ENCODE measurements around the gene ABI3BP.

The ABI3BP gene

GRCh38 chr3:100833483-100833882 is 159.7 kb downstream of the ABI3BP start:
- no peak for DNase-seq (ENCODE audit: low read depth in 2 of 2)

GRCh38 chr3:100831629-100832028 is 161.6 kb downstream of the ABI3BP start:
- DNase-seq (ENCODE audit: low read depth in 2 of 2) = no peak

- DNase-seq (ENCODE audit: low read depth in 2 of 2) = no peak
Observed at GRCh38 chr3:100830931-100831330, 162.3 kb downstream of the ABI3BP start.

DNA sequence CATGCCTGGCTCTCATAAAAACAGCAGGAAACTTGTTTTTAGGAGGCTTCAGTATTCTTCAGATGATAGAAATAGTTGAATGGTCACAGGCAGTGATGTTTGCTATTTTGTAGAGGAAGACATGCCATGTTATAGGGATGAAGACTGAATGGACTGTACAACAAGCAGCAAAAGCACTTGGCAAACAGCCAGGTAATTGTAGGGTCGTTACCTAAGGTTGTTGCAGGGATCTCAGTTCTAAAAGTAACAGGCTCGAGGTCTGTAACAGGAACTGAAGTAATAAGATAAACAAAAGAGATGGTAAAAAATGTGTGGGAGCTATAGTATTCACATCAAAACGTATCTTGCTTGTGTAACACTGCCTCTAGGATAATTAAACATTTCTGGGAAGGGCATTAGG is 167.6 kb downstream of the ABI3BP start:
- no peak for DNase-seq (ENCODE audit: low read depth in 2 of 2)

DNA sequence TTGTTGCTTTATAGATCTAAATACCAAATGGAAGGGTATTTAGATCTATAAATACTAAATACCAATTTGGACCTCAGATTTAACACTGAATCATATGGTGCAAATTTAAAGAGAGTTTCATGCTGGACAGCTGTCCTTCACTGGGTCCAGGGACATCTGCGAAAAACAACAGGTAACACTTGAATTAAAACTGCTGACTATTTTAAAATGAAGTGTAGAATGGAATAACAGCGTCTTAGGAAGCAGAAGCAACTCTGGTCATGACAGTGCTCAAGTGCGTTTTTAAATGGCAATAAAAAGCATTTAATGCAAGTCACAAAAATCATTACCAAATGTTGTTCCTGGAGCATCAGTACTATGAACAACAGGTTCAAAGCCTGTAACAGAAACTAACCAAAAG is 177.6 kb downstream of the ABI3BP start:
- DNase-seq (ENCODE audit: low read depth in 2 of 2) = no peak

DNA sequence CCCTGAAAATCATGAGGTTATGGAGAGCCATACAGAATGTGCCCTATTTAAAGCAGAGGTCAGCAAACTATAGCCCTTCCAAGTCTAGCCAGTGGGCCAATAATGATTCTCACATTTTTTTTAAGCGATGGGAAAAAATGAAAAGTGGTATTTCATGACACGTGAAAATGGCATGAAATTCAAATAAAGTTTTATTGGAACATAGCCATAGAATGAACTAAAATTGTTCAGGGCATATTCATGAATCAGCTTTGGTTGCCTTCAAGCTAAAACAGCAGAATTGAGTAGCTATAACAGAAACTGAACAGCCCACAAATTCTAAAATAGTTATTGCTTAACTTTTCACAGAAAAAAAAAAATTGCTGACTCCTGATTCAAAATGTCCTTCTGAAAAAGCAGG is 179.4 kb downstream of the ABI3BP start:
- DNase-seq (ENCODE audit: low read depth in 2 of 2) = no peak

DNA sequence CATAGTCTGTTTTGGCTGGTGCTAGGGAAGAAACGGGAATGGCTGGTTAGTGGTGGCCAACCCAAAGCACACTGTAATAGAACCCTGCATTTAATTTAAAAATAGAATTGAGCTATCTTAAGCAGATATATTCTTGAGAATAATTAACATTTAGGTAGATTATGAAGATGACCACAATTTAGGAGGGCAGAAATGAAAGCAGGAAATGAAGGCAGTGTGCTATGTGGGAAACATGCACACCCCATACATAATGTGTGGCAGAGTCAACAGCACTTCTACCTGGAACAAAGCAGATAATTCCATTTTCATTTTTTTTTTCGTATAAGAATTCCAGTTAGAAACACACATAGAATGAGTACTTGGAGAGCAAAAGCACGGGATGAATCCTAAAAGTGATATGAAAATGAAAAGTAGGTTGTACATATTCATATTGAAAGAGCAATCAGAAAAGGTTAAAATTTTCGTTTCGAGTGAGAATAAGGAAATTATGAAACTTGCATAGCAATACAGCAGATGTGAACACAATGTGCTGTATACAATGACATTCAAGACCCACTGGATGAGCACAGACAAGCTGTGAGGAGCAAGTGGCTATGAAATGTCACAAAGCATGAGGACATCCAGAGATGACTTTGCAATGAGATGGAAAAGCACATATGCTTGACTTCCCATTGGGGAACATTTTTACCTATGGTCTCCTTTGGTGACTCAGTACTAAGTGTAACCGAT is 181.3 kb downstream of the ABI3BP start:
- no peak for DNase-seq (ENCODE audit: low read depth in 2 of 2)

- DNase-seq (ENCODE audit: low read depth in 2 of 2) = no peak
Observed at GRCh38 chr3:100810671-100811070, 182.6 kb downstream of the ABI3BP start.

GRCh38 chr3:100804631-100805030 is 188.6 kb downstream of the ABI3BP start:
- DNase-seq (ENCODE audit: low read depth in 2 of 2) = no peak

DNA sequence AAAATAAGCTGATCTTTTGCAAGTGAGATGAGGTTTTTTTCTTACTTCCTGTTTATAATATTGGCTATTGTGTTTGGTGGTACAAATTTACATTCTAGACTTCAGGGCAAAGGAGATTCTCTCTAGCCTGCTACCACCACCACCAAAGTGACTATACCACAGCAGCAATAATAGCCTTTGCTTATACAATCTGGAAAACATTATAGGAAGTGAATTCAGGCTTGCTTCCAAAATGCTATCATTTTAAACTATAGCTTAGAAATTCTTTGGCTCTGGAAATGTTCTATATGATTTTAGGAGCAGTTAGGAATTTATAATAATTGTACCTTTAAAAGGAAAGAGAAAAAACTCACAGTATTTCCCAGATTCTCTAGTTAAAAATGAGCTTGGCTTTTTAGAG is 189.5 kb downstream of the ABI3BP start:
- DNase-seq (ENCODE audit: low read depth in 2 of 2) = no peak

DNA sequence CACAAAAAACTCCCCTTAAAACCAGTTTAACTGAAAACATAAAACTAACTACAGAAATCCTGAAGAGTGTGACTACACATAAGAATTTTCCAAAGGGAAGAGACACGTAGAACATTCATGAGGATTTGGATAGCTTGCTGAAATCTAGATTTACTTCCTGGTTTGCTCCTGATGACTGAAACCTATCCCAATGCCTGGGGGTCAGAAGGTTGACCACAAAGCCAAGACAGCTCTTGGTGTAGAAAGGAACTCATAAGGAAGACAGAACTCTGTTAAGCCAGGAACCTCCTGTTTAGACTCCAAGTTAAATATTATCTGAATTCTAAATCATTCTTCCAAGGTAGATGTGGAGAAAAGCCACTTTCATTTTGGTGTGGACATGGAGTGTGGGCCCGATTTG is 191.1 kb downstream of the ABI3BP start:
- DNase-seq (ENCODE audit: low read depth in 2 of 2) = no peak

DNA sequence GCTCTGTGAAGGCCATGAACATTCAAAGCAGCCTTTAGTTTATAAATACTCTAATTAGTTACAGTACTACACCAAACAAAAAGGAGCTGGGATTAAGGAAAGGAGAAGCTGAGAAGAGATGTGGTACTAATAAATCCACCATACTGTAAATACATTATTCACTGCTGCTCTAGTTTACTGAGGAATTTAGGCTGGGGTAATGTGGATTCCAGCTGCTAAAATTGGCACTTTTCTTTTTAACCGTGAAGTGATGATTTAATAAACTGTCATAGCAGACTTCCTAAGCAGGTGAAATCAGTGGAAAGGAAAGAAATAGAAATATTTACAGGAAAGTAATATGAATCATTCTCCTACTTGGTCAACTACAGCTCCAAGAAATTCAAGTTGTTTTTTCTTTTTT is 195.2 kb downstream of the ABI3BP start:
- DNase-seq (ENCODE audit: low read depth in 2 of 2) = no peak

- DNase-seq (ENCODE audit: low read depth in 2 of 2) = no peak
Observed at GRCh38 chr3:100796556-100796955, 196.7 kb downstream of the ABI3BP start.

DNA sequence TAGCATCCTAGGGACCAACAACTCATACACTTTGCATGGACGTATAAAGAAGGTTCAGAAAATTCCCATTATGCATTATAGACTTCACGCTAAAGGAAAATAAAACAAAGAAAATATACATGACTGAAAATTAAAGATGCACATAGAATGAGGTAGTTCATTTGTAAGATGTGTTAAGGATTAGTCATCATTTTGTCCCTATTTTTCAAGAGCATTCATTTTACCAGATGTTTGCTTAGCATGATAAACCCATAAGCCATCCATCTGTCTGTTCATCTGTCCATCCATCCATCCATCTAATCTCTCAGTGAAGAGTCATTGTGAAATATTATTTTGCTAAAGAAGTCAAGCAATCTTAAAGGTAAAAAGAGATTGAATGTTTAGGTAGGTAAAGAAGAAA is 203.6 kb downstream of the ABI3BP start:
- no peak for DNase-seq (ENCODE audit: low read depth in 2 of 2)

DNA sequence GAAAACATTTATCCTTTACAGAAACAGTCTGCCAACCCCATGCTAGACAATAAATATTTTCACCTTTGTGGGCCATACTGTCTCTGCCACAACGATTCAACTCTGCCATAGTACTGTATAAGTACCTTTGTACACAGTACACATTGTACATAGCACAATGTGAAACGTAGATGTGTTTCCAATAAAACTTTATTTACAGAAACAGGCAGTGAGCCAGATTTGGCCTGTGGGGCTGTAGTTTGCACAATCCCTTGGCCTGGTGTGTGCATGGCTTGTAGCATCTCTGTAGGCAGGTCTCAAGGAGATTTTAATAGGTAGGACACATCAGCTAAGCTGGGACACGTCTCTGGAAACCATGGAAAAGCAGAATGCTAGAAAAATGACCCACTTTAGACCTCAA is 209.6 kb downstream of the ABI3BP start:
- DNase-seq (ENCODE audit: low read depth in 2 of 2) = no peak

- DNase-seq (ENCODE audit: low read depth in 2 of 2) = no peak
Observed at GRCh38 chr3:100782906-100783305, 210.3 kb downstream of the ABI3BP start.

DNA sequence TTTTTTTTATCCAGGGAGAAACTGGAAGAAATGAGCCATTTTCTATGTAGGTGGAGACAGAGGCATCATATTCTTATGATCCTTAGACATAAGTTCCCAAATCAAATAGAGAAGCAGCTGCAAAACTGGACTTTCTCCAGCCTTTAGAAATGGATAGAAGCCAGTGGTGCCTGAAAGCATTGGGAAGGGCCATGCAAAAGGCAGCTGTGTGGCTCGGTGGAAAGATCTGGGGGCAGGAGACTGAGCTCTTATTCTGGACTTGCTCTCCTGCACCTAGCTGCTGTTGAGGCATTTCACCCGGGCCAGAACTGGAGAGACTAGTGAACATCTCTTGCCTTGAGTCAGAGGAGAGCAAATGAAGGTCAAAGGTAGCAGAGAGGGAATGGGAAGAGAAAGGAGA is 210.9 kb downstream of the ABI3BP start:
- DNase-seq (ENCODE audit: low read depth in 2 of 2) = no peak

DNA sequence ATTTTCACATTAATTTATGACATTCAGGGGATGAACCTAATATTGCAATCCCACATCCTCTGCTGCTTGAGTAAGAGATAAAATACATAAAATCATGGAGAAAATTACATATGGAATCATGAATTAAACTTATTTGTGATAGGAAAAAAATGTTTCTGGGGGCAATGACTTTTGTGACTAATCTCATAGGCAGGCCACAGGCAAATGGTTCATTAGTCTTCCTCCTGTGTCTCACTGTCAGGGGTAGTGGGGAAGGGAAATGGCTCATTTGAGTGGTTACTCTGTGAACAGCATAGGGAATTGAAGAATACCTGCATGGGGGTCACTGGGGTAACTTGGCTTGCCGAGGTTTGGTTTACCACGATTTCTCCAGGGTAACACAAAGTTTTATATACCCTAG is 211.9 kb downstream of the ABI3BP start:
- no peak for DNase-seq (ENCODE audit: low read depth in 2 of 2)

DNA sequence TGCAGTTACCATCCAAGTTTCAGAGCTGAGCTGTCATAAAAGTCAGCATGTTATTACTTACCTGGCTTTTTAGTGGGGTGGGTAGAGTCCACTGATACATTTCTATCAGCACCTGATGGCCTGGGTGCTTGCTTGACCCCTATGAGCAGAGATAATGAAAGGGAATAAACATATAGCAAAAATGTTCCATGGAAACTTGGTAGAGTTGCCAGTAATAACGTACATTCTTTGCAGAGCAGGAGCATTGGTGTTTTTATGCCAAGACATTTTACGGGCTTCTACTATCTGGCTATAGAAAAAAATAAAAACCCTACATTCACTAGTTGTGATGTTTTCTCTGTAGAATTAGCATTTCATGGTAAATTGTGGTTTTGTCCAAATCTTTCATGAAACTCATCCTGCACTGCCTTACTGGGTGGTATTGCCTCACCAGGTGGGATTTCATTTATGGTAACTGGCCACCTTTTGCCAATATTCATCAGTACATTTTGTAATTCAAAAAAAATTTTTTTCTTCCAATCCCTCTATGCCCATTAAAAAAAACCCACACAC is 213.1 kb downstream of the ABI3BP start:
- no peak for DNase-seq (ENCODE audit: low read depth in 2 of 2)

DNA sequence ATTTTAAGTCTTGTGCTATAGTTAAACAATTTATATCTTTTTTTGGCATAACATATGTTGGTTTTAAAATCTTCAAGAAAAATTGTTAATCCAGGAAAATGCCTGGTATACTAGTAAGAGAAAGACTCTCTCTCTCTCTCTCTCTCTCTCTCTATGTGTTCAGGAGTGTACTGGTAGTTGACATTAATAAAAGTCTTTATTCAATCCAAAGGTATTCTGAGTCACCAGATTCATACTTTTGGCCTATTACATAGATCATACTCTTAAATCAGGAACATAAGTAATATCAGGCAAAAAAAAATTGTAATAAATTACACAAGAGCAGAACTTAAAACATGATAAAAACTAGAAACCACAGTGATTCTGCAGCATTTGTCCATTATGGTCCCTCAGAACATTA is 213.7 kb downstream of the ABI3BP start:
- no peak for DNase-seq (ENCODE audit: low read depth in 2 of 2)

GRCh38 chr3:100777271-100777670 is 215.9 kb downstream of the ABI3BP start:
- DNase-seq (ENCODE audit: low read depth in 2 of 2) = no peak

GRCh38 chr3:100776746-100777145 is 216.5 kb downstream of the ABI3BP start:
- DNase-seq (ENCODE audit: low read depth in 2 of 2) = no peak

DNA sequence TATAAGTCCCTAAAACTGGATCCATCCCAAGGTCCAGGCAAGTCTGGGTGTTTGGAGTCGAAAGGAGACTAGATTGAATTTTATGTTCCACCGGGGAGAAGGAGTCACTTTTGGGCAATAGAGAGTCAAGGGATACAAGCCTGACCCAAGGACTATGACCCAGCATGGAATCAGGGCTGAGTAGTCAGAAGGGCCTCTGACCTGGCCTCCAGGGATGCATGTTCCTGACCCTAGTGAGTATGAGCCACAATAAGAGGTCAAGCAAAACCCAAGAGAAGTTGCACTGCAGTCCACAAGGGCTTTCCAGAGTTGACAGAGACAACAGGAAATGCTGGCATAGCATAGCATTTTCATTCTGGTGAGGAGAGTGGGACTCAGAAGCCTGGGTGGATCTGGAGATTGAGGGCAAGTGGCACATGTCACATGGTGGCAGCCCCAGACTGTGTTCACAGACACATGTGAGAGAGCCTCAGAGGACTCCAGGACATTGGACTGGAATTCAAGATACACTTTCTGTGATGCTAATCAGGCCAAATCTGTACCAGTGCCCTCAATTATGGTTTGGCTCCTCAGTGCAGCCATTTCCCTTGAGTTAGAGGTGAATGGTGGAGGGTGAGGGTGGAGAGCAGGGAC is 217.0 kb downstream of the ABI3BP start:
- DNase-seq (ENCODE audit: low read depth in 2 of 2) = no peak

DNA sequence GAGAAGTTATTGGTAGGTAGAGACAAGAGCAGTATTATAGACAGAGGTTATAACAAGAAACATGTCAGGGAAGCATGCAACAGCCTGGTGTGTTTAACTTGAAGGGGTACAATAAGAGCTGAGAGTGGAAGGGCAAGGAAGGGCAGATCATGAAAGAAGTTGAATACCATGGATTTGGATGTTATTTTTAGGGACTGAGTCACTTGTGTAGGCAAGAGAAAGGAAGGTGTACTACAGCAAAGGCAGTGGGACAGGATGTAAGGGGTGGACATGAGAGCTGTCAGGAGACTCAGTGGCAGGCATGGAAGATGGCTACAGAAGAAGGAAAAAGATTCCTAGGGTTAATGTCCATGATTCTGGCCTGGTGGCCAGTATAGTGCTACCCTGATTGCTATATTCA is 217.6 kb downstream of the ABI3BP start:
- DNase-seq (ENCODE audit: low read depth in 2 of 2) = no peak

Data from activated CD8-positive, alpha-beta memory T cell treated with anti-CD3 and anti-CD28 coated beads for 4 hours (primary cell).